ENCODE measurements around the gene OPN3. TPM values are rescaled to one million over a fixed set of nuclear protein-coding genes. Genes with fewer than 3 reads are reported as not detected.

OPN3 gene
- total and polyA plus RNA-seq, 2 donors (not counting 1 experiment from before 2014, with no cell fraction given): 21.0 to 29.6 TPM

- H3K9ac ChIP-seq (ENCODE audit: low read length): no peak overlapping the region
- no peak overlapping the region for H3K4me2 ChIP-seq (replicated peaks; ENCODE audit: low read depth, low read length, poor library complexity, severe bottlenecking)
- no peaks in the 10 kb centered on the region for H3K9me3 ChIP-seq (ENCODE audit: control extremely low read depth in 1 of 3, control insufficient read depth in 2 of 3, insufficient read depth in 1 of 3, low read length in 2 of 3)
- no peak for TF ChIP-seq EZH2 (IDR thresholded peaks at IDR 0.05; ENCODE audit: borderline replicate concordance, insufficient read depth, low read depth, low read length, poor library complexity, severe bottlenecking)
- TF ChIP-seq, protein P1, sequence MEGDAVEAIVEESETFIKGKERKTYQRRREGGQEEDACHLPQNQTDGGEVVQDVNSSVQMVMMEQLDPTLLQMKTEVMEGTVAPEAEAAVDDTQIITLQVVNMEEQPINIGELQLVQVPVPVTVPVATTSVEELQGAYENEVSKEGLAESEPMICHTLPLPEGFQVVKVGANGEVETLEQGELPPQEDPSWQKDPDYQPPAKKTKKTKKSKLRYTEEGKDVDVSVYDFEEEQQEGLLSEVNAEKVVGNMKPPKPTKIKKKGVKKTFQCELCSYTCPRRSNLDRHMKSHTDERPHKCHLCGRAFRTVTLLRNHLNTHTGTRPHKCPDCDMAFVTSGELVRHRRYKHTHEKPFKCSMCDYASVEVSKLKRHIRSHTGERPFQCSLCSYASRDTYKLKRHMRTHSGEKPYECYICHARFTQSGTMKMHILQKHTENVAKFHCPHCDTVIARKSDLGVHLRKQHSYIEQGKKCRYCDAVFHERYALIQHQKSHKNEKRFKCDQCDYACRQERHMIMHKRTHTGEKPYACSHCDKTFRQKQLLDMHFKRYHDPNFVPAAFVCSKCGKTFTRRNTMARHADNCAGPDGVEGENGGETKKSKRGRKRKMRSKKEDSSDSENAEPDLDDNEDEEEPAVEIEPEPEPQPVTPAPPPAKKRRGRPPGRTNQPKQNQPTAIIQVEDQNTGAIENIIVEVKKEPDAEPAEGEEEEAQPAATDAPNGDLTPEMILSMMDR (IDR thresholded peaks at IDR 0.05): no peak
- Mint-ChIP-seq H3K4me3 (no peak overlapping the region), H3K4me1 (peaks cover 10% of the 10 kb centered on the region), H3K27ac (no peak overlapping the region), H3K9me3 (ENCODE audit: insufficient read depth) (no peaks in the 10 kb centered on the region), H3K27me3 (peaks cover 31% of the 10 kb centered on the region)
- no peak overlapping the region for H3K27ac ChIP-seq (ENCODE audit: low read length in 2 of 2)
- CTCF ChIA-PET: no interaction called here
- H3K27me3 ChIP-seq (replicated peaks in 1 of 4; ENCODE audit: control extremely low read depth in 1 of 4, control insufficient read depth in 3 of 4, insufficient read depth in 4 of 4, low read length in 3 of 4): peaks cover 0 to 7% (median 4%) of the 10 kb centered on the region in 4 experiments
- no peak overlapping the region for H2AFZ ChIP-seq (ENCODE audit: insufficient read depth, low read depth, low read length, poor library complexity, severe bottlenecking)
- no CpG with 5 or more reads among the region's 2 CpGs for WGBS (ENCODE audit: insufficient coverage)
- POLR2A ChIA-PET: no interaction called here
- H4K20me1 ChIP-seq (ENCODE audit: control insufficient read depth, insufficient read depth, low read length, poor library complexity, severe bottlenecking): no peaks in the 10 kb centered on the region
- H3K79me2 ChIP-seq (ENCODE audit: control insufficient read depth, insufficient read depth, low read length): no peaks in the 10 kb centered on the region
- H3K36me3 ChIP-seq (replicated peaks in 1 of 2; ENCODE audit: control extremely low read depth in 1 of 2, control insufficient read depth in 1 of 2, extremely low read depth in 1 of 2, insufficient read depth in 2 of 2, low read length in 1 of 2): no peaks in the 10 kb centered on the region
- intact Hi-C loops (cut with micrococcal nuclease): no loop called here
- H3K4me3 ChIP-seq (ENCODE audit: control extremely low read depth in 1 of 5, extremely low read depth in 1 of 5, insufficient read depth in 1 of 5, low read depth in 2 of 5, low read length in 4 of 5): no peak overlapping the region
- no peak for DNase-seq
- no peak for ATAC-seq (ENCODE audit: low read depth)
- peaks cover 3 to 8% of the 10 kb centered on the region in 2 donors for H3K4me1 ChIP-seq (ENCODE audit: control insufficient read depth in 2 of 2, insufficient read depth in 2 of 2, low read length in 2 of 2)
Measured at GRCh38 chr1:241678536-241678935, 38.4 kb upstream of the OPN3 start.

- DNase-seq (peak; percentile 36), ATAC-seq (ENCODE audit: low read depth) (peak; percentile 17)
- Mint-ChIP-seq H3K4me3 (peak overlapping the region; percentile 32), H3K9me3 (ENCODE audit: insufficient read depth) (no peaks in the 10 kb centered on the region), H3K4me1 (peaks cover 10% of the 10 kb centered on the region), H3K27me3 (peaks cover 24% of the 10 kb centered on the region), H3K27ac (peak overlapping the region; percentile 0)
- peak overlapping the region; percentile 68 for H3K4me2 ChIP-seq (replicated peaks; ENCODE audit: low read depth, low read length, poor library complexity, severe bottlenecking)
- H3K27ac ChIP-seq (ENCODE audit: low read length in 2 of 2): peak overlapping the region; percentile 39 to 76
- ChIA-PET POLR2A (no interaction called here), CTCF (interaction anchor here (1.1 kb wide), 1 partner anchor 38 kb away, joined by 4 read pairs; no protein-coding TSS in a partner anchor)
- no peaks in the 10 kb centered on the region for H3K79me2 ChIP-seq (ENCODE audit: control insufficient read depth, insufficient read depth, low read length)
- peak overlapping the region in 4 of 5 experiments; percentile 2 to 61 (median 38) for H3K4me3 ChIP-seq (ENCODE audit: control extremely low read depth in 1 of 5, extremely low read depth in 1 of 5, insufficient read depth in 1 of 5, low read depth in 2 of 5, low read length in 4 of 5)
- peak overlapping the region; percentile 68 for H3K9ac ChIP-seq (ENCODE audit: low read length)
- H3K36me3 ChIP-seq (replicated peaks in 1 of 2; ENCODE audit: control extremely low read depth in 1 of 2, control insufficient read depth in 1 of 2, extremely low read depth in 1 of 2, insufficient read depth in 2 of 2, low read length in 1 of 2): no peaks in the 10 kb centered on the region
- peaks cover 3 to 8% of the 10 kb centered on the region in 2 donors for H3K4me1 ChIP-seq (ENCODE audit: control insufficient read depth in 2 of 2, insufficient read depth in 2 of 2, low read length in 2 of 2)
- peaks cover 0 to 7% (median under 1%) of the 10 kb centered on the region in 4 experiments for H3K27me3 ChIP-seq (replicated peaks in 1 of 4; ENCODE audit: control extremely low read depth in 1 of 4, control insufficient read depth in 3 of 4, insufficient read depth in 4 of 4, low read length in 3 of 4)
- no peaks in the 10 kb centered on the region for H3K9me3 ChIP-seq (ENCODE audit: control extremely low read depth in 1 of 3, control insufficient read depth in 2 of 3, insufficient read depth in 1 of 3, low read length in 2 of 3)
- no peak for TF ChIP-seq EZH2 (IDR thresholded peaks at IDR 0.05; ENCODE audit: borderline replicate concordance, insufficient read depth, low read depth, low read length, poor library complexity, severe bottlenecking)
- TF ChIP-seq, protein P1 (IDR thresholded peaks at IDR 0.05): no peak
- H4K20me1 ChIP-seq (ENCODE audit: control insufficient read depth, insufficient read depth, low read length, poor library complexity, severe bottlenecking): no peaks in the 10 kb centered on the region
- peak overlapping the region; percentile 82 for H2AFZ ChIP-seq (ENCODE audit: insufficient read depth, low read depth, low read length, poor library complexity, severe bottlenecking)
- intact Hi-C loops (cut with micrococcal nuclease): no loop called here
- WGBS (ENCODE audit: insufficient coverage): 36% methylated on average over 3 of the region's 5 CpGs
Measured at GRCh38 chr1:241677201-241677600, 37.0 kb upstream of the OPN3 start.

Measured in B cell (primary cell).